GM18870 (cell line): ENCODE measurements around the gene MOCS1.

Experiments
- ATAC-seq: cut with Tn5 transposase; IDR thresholded peaks from one replicate; pipeline ENCODE4 v1.9.1; 2021; ENCODE audit warnings: moderate library complexity; ENCODE audit not compliant: unreplicated experiment

Gene MOCS1

GRCh38 chr6:39950125-39950720 is 16.0 kb upstream of the MOCS1 start:
- no peak for ATAC-seq

GRCh38 chr6:39948199-39948791 is 14.0 kb upstream of the MOCS1 start:
- no peak for ATAC-seq

GRCh38 chr6:39947611-39948068 is 13.4 kb upstream of the MOCS1 start:
- no peak for ATAC-seq

GRCh38 chr6:39945626-39946025 is 11.4 kb upstream of the MOCS1 start:
- no peak for ATAC-seq

- ATAC-seq: no peak
Measured at GRCh38 chr6:39942903-39943580, 8.8 kb upstream of the MOCS1 start.

GRCh38 chr6:39941820-39942219 is 7.6 kb upstream of the MOCS1 start:
- ATAC-seq: no peak

GRCh38 chr6:39941138-39941537 is 6.9 kb upstream of the MOCS1 start:
- no peak for ATAC-seq

- no peak for ATAC-seq
Measured at GRCh38 chr6:39938773-39939654, 4.8 kb upstream of the MOCS1 start.

- no peak for ATAC-seq
Measured at GRCh38 chr6:39937686-39938333, 3.5 kb upstream of the MOCS1 start.

- no peak for ATAC-seq
Measured at GRCh38 chr6:39936857-39937256, 2.6 kb upstream of the MOCS1 start.

- ATAC-seq: no peak
Measured at GRCh38 chr6:39935241-39935640, 979 bp upstream of the MOCS1 start.

- no peak for ATAC-seq
Measured at GRCh38 chr6:39933669-39934130, 562 bp downstream of the MOCS1 start.

GRCh38 chr6:39932386-39932910 is 1.8 kb downstream of the MOCS1 start:
- ATAC-seq: no peak

- ATAC-seq: no peak
Measured at GRCh38 chr6:39931607-39932006, 2.7 kb downstream of the MOCS1 start.

- no peak for ATAC-seq
Measured at GRCh38 chr6:39930540-39930939, 3.7 kb downstream of the MOCS1 start.

- ATAC-seq: no peak
Measured at GRCh38 chr6:39929733-39930461, 4.4 kb downstream of the MOCS1 start.

- no peak for ATAC-seq
Measured at GRCh38 chr6:39929039-39929732, 5.1 kb downstream of the MOCS1 start.

GRCh38 chr6:39927159-39927558 is 7.1 kb downstream of the MOCS1 start:
- ATAC-seq: no peak

GRCh38 chr6:39926668-39927067 is 7.6 kb downstream of the MOCS1 start:
- no peak for ATAC-seq
